Panc1 (cell line): ENCODE results near the gene SMIM21. TPM values are rescaled to one million over a fixed set of nuclear protein-coding genes. Genes with fewer than 3 reads are reported as not detected.

ENCODE experiments used
- ATAC-seq: fragments of 200-7000 bp; cut with Tn5 transposase; 2 replicates; pipeline ENCODE4 v1.9.1; 2020; ENCODE audit warnings: mild to moderate bottlenecking, moderate library complexity
- BruUV-seq: library from RNA; stranded (reverse); fragments of 400-500 nt; replicated peaks from 2 replicates; lab custom pipeline; 2021; lab: Mats Ljungman, UMichigan
- CTCF ChIA-PET: fragments of 300-600 bp; sonication (Branson Sonifier 250); formaldehyde crosslinking; loops from one replicate; lab custom pipeline; 2022; ENCODE audit warnings: antibody characterized with exemption; lab: Charles Lee
- POLR2A ChIA-PET: fragments of 300-600 bp; sonication (Branson Sonifier 250); formaldehyde crosslinking; loops from one replicate; lab custom pipeline; 2022; ENCODE audit warnings: antibody characterized with exemption; lab: Charles Lee
- DNase-seq: peaks from one replicate; pipeline ENCODE4 v3.0.0-alpha.2; 2010; ENCODE audit warnings: low read depth, low spot score
- H3K27ac ChIP-seq: 2 replicates; pipeline ENCODE4 v1.5.1; 2011; ENCODE audit warnings: mild to moderate bottlenecking, low read length, inconsistent platforms
- H3K27me3 ChIP-seq: fragments of 200-500 bp; sonication (Bioruptor generic); 2 replicates; pipeline ENCODE4 v1.6.0; 2014; ENCODE audit warnings: low read length, inconsistent platforms; ENCODE audit not compliant: control insufficient read depth, insufficient read depth
- H3K36me3 ChIP-seq: fragments of 200-500 bp; sonication (Bioruptor generic); 2 replicates; pipeline ENCODE4 v1.5.1; 2014; ENCODE audit warnings: inconsistent platforms, mild to moderate bottlenecking, low read length, moderate library complexity; ENCODE audit not compliant: control insufficient read depth, insufficient read depth
- H3K4me1 ChIP-seq: 2 replicates; pipeline ENCODE4 v1.5.1; 2011; ENCODE audit warnings: inconsistent platforms, mild to moderate bottlenecking, low read length, moderate library complexity; ENCODE audit not compliant: control insufficient read depth, insufficient read depth
- H3K4me3 ChIP-seq, 2 experiments: 2 replicates each; pipeline ENCODE4 v1.5.1; 2011 to 2012; ENCODE audit warnings: low read depth in 2 of 2, low read length in 2 of 2, mild to moderate bottlenecking in 2 of 2, inconsistent platforms in 1 of 2, moderate library complexity in 1 of 2
- H3K9me3 ChIP-seq: fragments of 200-500 bp; sonication (Bioruptor generic); 2 replicates; pipeline ENCODE4 v1.5.1; 2014; ENCODE audit warnings: low read depth, mild to moderate bottlenecking, inconsistent platforms, low read length, moderate library complexity; ENCODE audit not compliant: control insufficient read depth, insufficient read depth
- CTCF ChIP-seq: fragments of 450-650 bp; IDR thresholded peaks from 2 replicates; pipeline ENCODE4 v1.5.1; 2017; ENCODE audit warnings: mild to moderate bottlenecking
- POLR2AphosphoS5 ChIP-seq: IDR thresholded peaks from 2 replicates; pipeline ENCODE4 v1.6.1; 2012; ENCODE audit warnings: mild to moderate bottlenecking, low read depth, low read length, moderate library complexity
- SIN3A ChIP-seq: IDR thresholded peaks from 2 replicates; pipeline ENCODE4 v1.6.1; 2012; ENCODE audit warnings: low read depth, mild to moderate bottlenecking, low read length, moderate library complexity, borderline replicate concordance; ENCODE audit not compliant: insufficient read depth
- TCF7L2 ChIP-seq: IDR thresholded peaks from 2 replicates; pipeline ENCODE4 v1.6.1; 2011; ENCODE audit warnings: mild to moderate bottlenecking, low read depth, low read length, inconsistent platforms
- in situ Hi-C: cut with HindIII; loops from 2 replicates; pipeline ENCODE4 v1.10.0; 2016; ENCODE audit warnings: low sequenced_read_pairs, low pct_unique_long_range_greater_than_20kb
- intact Hi-C: fragments of 100-400 bp; cut with micrococcal nuclease; formaldehyde crosslinking; loops from one replicate; pipeline ENCODE4 v1.10.0; 2022; ENCODE audit not compliant: unreplicated experiment
- total RNA-seq: library from RNA; stranded (reverse); gene quantifications from one replicate; pipeline ENCODE4 v1.2.1, GENCODE V29; 2021; ENCODE audit not compliant: unreplicated experiment
- TF ChIP-seq, protein P1 (sequence below), 2 experiments: IDR thresholded peaks; 2 replicates each; pipeline ENCODE4 v1.6.1; 2011 to 2012; ENCODE audit warnings: low read depth in 2 of 2, control low read depth in 1 of 2, low read length in 1 of 2, mild to moderate bottlenecking in 1 of 2, moderate library complexity in 1 of 2; ENCODE audit not compliant: insufficient read depth in 1 of 2

The SMIM21 gene
- total RNA-seq, 1 experiment from 2014 or later = not detected

- Histone ChIP-seq H3K9me3 (no peaks in the 10 kb centered on the region), H3K36me3 (no peaks in the 10 kb centered on the region), H3K27me3 (peaks cover 17% of the 10 kb centered on the region), H3K4me3 (no peak overlapping the region), H3K27ac (no peak overlapping the region), H3K4me1 (no peaks in the 10 kb centered on the region)
- in situ Hi-C loops = no loop called here
- ChIA-PET CTCF (no interaction called here), POLR2A (no interaction called here)
- intact Hi-C loops = no loop called here
- TF ChIP-seq, protein P1, sequence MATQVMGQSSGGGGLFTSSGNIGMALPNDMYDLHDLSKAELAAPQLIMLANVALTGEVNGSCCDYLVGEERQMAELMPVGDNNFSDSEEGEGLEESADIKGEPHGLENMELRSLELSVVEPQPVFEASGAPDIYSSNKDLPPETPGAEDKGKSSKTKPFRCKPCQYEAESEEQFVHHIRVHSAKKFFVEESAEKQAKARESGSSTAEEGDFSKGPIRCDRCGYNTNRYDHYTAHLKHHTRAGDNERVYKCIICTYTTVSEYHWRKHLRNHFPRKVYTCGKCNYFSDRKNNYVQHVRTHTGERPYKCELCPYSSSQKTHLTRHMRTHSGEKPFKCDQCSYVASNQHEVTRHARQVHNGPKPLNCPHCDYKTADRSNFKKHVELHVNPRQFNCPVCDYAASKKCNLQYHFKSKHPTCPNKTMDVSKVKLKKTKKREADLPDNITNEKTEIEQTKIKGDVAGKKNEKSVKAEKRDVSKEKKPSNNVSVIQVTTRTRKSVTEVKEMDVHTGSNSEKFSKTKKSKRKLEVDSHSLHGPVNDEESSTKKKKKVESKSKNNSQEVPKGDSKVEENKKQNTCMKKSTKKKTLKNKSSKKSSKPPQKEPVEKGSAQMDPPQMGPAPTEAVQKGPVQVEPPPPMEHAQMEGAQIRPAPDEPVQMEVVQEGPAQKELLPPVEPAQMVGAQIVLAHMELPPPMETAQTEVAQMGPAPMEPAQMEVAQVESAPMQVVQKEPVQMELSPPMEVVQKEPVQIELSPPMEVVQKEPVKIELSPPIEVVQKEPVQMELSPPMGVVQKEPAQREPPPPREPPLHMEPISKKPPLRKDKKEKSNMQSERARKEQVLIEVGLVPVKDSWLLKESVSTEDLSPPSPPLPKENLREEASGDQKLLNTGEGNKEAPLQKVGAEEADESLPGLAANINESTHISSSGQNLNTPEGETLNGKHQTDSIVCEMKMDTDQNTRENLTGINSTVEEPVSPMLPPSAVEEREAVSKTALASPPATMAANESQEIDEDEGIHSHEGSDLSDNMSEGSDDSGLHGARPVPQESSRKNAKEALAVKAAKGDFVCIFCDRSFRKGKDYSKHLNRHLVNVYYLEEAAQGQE (IDR thresholded peaks at IDR 0.05; ENCODE audit: insufficient read depth in 1 of 2, low read depth in 2 of 2, low read length in 1 of 2) = no peak
- TF ChIP-seq SIN3A (no peak), CTCF (no peak), TCF7L2 (no peak), POLR2AphosphoS5 (no peak)
- ATAC-seq = no peak
- BruUV-seq = no TSS peak
- no peak for DNase-seq
These were observed 33.8 kb downstream of the SMIM21 start for GRCh38 chr18:75393721-75394120.

GRCh38 chr18:75392226-75392578 is 35.3 kb downstream of the SMIM21 start:
- BruUV-seq = no TSS peak
- ChIA-PET CTCF (no interaction called here), POLR2A (no interaction called here)
- intact Hi-C loops (no loop called here), in situ Hi-C loops (no loop called here)
- no peak overlapping the region for H3K27ac ChIP-seq
- no peak overlapping the region for H3K4me3 ChIP-seq
- DNase-seq (no peak), ATAC-seq (no peak)
- H3K9me3 ChIP-seq = no peaks in the 10 kb centered on the region
- peaks cover 14% of the 10 kb centered on the region for H3K27me3 ChIP-seq
- no peak for TF ChIP-seq SIN3A
- no peak for TF ChIP-seq CTCF
- TF ChIP-seq TCF7L2 = no peak
- TF ChIP-seq POLR2AphosphoS5 = no peak
- TF ChIP-seq, protein P1 (IDR thresholded peaks at IDR 0.05; ENCODE audit: insufficient read depth in 1 of 2, low read depth in 2 of 2, low read length in 1 of 2) = no peak
- no peaks in the 10 kb centered on the region for H3K4me1 ChIP-seq
- no peaks in the 10 kb centered on the region for H3K36me3 ChIP-seq
